Lung microvascular endothelial cell (primary cell): ENCODE data around the gene KCNK16. TPM values are rescaled to one million over a fixed set of nuclear protein-coding genes. Genes with fewer than 3 reads are reported as not detected.
"Not testable (repeated sequence)": the region's sequence is repeated elsewhere in the genome, so short reads cannot be mapped to it uniquely, and the experiment has no call there.

Source experiments
- DNase-seq, 2 donors: peaks; one replicate each; pipeline versions ENCODE4 v3.0.0 to v3.0.0-alpha.2; 2010; ENCODE audit warnings: low read depth in 2 of 2
- total RNA-seq: library from RNA; depleted of rRNA; stranded (reverse); fragments of >200 nt; gene quantifications from 2 replicates; pipeline ENCODE4 v1.2.1, GENCODE V29; 2014

KCNK16 gene
- total RNA-seq, 1 donor from 2014 or later: not detected

DNA sequence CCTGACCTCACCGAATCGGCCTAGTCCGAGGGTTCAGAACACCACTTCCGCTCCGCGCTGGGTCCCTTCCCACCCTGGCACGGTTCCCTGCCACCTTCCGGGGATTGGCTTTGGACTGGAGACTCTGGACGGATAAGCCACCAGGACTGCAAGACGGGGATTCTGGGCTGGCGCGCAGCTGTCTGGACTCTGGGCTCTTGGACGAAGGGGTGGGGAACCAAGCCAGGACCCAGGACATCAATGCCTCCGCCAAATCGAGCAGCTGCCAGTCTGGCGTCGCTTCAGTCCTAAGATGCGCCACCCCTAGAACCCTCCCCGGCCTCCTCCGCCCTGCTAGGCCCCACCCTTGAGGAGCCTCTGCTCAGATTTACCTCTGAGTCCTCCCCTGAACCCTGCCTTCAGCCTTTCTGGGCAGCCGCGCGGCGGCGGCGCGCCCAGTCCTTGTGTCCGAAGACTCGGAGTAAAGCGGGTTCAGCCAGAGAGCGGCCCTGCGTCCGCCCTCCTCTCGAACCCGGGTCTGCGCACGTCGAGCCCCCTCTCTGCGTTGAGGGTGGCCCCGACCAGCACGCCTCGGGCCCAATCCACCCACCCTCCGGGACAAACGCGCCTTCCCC, 9.5 kb downstream of the KCNK16 start:
- DNase-seq: no peak

DNA sequence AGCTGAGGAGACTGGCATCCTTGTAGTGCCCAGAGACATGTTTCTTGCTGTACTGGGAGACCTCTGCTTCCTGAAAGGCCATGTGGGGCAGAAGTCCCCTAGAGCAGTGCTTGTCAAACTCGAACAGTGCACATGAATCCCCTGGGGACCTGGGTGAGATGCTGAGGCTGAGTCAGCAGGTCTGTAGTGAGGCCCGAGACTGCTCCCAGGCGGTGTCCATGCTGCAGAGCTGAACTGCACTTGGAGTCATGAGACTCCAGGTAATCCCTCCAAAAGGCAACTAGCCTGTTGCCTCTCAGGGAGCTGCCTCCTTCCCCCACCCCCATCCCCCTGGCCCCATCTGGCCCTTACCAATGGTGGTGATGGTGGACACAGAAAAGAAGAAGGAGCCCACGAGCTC, 12.0 kb downstream of the KCNK16 start:
- no peak for DNase-seq

DNA sequence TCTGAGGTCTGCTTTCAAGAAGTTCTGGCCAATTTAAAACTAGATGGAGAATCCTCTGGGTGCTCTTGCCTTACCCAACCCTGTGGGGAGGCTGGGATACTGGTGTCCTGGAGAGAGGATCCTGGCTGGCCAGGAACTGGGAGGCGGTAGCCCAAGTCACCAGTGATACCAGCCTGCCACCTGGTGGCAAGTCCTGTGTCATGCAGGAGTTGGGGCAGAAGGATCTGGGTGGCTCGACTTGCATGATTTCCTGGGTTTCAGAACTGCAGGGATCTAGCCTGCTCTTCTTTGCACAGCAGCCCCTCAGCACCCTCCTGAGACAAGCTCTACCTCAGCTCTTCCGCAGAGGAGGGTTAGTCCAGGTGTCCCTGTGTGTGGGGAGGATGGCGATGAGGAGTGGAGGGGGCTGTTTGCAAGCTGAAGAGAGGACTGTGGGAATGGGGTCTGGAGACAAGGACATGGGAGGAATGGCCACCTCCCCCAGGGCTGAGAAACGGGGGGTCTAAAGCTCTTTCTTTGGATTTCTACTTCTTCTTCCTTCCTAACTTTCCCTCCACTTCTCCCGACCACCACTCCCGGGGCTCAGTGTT, 12.5 kb downstream of the KCNK16 start:
- DNase-seq: peak; percentile 71 to 77

DNA sequence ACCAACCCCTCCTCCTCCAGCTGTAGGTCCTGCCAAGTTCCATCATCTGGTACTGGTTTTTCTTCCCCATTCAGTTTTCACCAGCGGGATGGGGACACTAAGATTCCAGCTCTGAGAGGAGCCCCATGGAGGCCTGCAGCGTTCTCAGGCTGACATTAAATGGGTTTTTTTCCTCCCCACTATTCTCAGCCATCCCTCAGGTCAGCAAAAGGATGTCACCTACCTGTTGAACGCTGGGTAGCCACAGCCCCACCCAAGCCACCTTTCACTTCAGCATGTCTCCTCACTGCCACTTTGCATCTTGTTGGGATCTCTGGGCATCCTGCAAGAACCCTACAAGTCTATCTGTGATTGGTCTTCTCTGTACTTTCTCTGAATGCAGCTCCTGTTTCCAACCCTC, 15.0 kb downstream of the KCNK16 start:
- DNase-seq: no peak

DNA sequence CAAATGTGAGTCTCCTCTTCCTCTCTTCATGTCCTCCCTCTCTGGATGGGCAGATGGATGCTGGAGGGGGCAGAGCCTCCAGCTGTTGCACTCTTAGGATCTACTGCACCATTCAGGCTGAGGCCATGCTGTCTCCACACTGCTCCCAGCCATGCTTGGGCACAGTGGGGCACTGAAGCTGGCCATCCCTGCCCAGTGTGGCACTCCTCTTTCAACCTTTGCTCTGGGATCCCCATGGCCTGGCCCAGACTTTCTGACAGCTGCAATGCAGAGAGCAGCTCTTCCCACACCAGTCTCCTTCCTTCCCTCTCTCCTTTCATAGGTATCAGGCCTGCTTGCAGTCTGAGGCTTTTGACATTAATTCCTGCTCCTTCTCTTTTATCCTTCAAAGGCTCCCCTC, 17.6 kb downstream of the KCNK16 start:
- no peak for DNase-seq

DNA sequence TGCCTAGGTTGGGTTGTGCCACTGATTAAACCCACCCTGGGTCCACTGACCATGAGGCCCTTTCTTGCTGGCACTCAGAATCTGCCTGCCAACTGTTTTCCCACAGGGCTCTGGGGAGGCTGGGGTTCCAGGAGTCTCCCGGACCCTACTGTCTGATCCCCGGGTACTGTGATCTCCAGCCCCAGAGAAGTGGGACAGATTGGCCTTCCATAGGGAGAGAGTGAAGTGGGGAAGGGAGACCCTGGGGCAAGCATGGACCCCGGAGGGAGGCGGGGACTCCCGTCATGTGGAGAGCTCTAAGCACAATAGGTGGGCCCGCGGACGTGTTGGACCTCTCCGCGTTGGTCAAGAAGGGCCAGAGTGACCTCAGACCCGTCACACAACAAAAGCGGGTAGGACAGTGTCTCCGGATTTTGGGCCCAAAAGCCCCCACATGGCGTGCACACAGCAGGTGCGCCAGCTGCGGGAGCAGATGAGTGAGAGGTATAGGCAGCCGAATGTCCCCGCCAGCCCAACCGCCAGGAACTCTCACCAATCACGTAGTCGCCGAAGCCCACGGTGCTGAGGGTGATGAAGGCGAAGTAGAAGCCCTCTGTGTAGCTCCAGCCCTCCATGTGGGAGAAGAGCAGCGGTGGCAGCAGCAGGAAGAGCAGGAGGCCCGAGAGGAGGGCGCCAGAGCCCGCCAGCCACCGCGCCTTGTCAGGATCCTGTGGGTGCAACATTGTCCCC, 18.9 kb downstream of the KCNK16 start:
- DNase-seq: no peak

DNA sequence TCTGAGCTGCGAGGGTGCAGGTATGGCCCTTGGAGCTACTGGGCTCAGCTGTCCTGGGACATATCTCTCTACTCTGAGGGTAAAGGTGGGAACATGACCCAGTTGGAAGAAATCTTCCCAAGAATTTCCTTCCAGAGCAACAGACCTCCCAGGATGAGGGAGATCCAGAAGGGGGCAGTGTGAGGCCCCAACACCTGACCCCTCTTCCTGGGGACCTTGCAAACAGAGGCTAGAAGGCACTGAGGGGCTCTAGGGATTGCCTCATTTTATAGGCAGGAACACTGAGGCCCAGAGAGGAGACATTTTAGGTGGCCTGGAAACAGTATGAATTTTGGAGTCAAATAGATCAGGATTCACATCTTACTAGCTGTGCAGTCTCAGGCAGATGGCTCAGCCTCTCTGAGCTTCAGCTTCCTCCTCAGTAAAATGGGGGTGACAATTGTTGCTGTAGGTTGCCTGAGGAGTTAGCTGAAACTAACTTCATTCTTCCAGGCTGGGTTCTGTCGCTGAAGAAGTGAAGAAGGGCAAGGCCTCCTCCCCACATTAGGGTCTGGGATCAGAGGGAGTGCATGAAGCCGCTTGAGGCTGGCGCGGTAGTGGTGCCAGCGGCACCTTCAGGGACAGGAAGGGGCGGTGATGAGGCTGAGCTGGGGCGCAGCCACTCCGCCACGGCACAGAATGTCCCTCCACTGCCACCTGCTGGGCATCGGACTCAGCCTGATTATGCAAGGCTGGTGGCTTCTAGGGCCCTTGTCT, 19.7 kb downstream of the KCNK16 start:
- peak; percentile 67 to 77 for DNase-seq

DNA sequence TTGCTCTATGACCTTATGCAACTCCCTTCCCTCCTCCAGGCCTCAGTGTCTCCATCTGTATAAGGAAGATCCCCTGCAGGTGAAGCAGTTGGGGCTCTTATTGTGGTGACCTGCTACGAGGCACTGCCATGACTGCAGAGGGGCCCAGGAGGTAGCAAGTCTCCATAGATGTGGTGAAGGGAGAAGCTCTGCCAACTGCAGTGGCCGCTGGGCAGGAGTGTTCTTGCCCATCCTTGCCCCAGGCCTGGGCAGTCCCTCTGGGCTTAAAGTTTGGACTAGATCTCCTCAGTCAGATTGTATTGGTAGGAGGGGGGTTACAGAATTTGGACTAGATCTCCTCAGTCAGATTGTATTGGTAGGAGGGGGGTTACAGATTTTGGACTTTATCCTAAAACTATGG, 20.5 kb downstream of the KCNK16 start:
- no peak for DNase-seq

DNA sequence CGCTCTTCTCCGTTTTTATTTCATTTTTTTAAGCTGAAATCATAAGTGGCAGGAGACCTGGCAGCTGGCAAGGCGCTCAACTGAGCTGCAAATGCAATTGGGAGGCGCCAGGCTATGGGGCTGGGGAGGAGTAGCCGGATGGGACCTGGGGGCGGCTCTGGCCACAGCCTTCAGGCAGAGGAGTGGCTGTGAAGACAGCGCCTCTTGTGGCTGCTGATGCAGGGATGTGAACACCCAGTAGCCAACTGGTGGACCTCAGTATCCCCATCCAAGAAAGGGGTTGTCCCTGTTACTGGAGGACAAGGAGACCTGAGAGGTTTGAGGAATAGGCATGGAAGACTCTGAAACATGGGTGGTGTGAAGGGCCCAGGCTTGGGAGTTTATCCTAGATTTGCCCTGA, 20.9 kb downstream of the KCNK16 start:
- DNase-seq: peak; percentile 7 to 13

DNA sequence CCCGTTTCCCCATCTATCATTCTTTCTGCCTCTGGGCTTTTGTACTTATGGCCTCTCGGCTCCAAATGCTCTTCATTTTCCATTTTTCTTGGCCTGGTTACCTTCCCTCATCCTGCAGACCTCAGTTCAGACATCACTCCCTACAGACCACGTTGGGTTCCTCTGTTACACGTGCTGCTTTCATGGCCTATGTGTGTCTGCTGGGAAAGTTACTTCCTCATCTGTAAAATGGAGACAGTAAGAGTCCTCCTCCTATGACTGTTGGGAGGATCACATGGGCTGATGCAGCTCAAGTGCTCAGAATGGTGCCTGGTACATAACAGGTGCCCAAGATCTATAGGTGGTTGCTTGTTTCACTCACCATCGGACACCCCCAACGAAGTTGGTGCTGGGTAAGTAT, 21.8 kb downstream of the KCNK16 start:
- DNase-seq: no peak

DNA sequence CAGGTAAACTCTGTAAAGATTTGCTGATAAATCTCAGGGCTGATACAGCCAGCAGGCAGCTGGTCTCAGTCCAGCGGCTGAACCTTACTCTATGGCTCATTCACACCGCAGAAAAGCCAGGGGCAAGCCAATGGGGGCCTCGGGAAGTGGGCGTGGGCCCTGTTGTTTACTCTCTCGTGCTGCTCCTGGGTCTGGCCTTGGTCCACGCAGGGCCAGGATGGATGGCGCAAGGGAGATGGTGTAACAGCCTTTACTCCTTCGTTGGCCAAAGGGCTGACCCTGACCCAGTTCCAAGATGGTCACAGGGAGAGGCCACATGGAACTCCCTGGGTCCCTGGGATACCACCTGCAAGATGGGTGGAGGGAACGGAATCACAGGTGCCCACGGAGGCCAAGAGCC, 24.4 kb downstream of the KCNK16 start:
- no peak for DNase-seq

DNA sequence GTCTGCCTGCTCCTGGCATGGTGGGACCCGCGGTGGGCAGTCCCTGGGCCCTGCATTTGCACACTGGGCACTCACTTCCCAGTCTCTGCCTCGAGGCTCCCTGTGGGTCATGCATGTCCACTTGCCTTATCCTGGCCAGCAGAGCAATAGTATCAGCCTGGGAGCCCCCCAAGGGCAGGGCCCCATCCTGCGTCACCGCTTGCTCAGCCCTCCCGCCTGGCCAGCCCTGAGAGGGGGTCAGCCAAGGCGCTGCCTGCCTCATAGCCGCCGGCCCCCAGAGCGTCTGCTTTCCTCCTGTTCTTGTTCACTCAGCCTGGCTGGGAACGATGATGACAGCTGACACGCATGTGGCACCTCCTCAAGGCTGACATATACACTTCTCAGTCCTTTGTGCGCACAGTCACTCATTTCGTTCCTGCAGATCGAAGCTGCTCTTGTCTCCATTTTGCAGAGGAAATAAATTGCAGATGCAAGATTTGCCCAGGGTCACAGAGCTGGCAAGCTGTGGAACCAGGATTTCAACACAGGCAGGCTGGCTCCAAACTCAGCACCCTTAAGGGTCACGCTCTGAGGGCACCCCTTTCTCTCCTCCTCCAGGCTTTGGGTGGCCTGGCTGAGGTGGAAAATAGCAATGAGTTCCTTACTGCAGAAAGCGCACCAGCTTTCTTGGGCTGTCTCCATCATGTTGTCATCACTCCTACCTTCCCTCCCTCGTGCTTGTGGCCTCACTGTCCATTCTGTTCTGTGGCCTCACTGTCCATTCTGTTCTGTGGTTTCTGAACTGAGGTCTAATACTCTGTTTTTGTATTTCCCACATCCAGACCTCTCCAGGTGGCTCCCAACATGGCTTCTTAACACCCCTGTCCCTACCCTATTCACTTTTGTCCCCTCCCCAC, 25.5 kb downstream of the KCNK16 start:
- no peak for DNase-seq

DNA sequence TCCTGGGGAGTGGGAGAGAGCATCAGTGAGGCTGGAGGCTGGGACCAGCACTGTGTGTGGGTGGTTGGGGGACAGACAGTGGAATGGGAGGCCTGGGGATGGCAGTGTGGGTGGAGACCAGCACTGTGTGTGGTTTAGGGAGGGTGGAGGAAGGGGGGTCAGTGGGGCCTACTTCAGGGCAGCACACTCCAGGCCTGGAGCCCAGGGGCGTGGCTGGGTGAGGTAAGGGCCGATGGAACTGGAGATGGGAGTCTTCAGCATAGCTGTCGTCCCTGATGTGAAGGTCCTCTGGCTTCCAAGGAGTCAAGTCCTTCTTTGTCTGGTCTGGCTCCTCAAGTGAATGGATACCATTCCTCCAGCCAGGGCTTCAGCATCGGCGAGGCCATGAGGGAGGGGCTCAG, 26.9 kb downstream of the KCNK16 start:
- no peak for DNase-seq

DNA sequence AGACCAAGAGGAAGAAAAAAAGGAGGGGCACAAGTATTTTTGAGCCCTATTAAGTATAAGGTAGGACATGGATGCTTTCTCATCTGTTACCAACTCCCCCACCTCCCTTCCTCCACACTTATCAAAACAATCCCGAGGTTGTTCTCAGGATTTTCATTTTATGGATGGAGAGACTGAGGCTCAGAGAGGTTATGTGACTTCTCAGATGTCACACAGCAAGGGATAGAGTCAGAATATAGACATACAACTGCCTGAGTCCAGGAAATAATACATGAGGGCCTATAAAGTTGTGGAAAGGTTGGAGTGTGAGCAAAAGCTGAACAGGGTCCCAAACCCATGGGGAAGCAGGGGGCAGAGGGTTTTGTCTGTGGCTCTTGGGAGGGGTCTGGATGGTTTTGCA, 27.6 kb downstream of the KCNK16 start:
- no peak for DNase-seq

DNA sequence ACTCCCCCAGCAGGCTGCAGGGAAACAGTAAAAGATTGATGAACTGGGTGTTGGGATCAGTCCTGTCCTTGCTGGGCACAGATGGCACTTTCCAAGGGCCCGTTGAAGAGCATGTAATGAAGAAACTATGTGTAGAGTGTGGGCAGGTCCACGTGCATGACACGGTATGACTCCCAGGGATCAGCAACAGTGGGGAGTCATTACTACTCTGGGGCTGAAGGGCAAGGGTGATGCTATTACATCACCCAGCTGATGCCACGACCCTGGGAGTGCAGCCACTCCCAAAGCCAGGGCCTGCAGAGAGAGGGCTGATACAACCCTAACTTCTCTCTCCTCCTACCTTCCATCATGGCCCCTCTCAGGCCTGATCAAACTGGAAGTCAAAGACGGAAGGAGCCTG, 28.4 kb downstream of the KCNK16 start:
- DNase-seq: no peak

DNA sequence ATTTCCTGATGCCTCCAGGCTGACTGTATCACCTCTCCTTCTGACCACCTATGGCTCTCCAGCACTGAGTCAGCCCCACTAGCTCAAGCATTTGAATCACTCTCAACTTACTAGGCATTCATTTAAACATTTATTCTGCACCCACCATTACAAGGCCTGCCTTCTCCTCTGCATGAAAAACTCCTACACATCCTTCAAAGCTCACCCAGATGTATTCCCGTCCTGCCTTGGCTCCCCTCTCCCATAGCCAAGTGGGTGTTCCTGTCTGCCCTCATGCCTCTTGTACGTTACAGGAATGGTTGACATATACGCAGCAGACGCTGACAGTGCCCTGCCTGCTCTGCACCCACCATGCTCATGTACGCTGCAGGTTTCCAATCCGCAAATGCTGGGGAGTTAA, 29.9 kb downstream of the KCNK16 start:
- no peak for DNase-seq

DNA sequence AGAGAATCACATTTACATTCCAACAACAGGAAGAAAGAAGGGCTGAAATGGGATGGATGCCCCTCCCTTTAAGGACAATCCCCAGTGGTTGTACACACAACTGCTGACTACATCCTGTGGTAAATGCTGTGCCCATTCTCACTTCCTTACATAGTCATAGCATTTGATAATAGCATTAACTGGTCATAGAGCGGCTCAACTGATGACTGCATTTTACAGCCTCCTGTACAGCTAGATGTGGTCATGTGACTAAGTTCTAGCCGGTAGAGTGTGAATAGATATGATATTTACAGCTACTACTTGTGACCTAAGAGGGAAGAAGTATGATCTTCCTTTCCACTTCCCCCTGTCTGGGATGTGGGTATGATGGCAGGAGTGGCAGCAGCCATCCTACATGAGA, 33.0 kb downstream of the KCNK16 start:
- DNase-seq: no peak

DNA sequence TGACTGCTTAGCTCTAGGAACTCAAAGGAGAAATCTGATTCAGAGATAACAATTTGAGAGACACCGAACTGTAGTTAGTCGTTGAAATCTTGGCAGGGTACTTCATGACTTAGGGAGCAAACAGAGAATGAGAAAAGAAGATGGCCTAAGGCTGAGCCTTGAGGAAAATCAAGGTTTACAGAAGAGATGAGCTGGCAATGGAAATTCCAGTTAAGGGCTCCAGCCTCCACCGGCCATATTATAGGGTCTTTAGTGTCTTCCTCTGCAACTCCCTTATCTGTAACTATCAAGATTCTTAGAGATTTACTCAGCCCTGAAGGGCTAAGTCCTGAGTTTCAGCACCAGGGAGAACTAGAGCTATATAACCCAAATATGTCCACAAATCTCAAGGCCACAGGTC, 34.9 kb downstream of the KCNK16 start:
- DNase-seq: no peak

DNA sequence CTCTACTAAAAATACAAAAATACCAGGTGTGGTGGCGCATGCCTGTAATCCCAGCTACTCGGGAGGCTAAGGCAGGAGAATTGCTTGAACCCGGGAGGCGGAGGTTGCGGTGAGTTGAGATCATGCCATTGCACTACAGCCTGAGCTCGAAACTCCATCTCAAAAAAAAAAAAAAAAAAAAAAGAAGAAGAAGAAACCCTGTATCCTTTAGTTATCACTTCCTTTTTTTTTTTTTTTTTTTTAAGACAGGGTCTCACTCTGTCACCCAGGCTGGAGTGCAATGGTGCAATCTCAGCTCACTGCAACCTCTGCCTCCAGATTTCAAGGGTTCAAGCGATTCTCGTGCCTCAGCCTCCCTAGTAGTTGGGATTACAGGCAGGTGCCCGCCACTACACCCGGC, 35.9 kb downstream of the KCNK16 start:
- DNase-seq: not testable (repeated sequence)

DNA sequence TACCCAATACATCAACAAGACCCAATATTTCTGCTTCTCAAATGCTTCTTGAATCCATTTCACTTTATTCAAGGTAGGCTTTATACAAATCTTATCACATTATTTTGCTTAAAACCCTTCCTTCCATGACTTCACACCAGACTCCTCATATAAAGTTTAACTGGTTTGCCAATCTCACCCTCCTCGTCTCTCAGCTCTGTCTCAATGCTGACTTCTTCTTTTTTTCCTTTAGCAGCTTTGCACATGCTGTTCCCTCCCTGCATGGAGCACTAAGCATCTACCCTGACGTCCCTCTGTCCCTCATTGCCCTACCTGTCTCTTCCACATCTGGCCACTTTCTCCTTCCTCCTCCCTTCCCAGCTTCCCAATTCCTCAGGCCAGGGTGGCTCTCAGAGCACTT, 39.7 kb downstream of the KCNK16 start:
- no peak for DNase-seq

DNA sequence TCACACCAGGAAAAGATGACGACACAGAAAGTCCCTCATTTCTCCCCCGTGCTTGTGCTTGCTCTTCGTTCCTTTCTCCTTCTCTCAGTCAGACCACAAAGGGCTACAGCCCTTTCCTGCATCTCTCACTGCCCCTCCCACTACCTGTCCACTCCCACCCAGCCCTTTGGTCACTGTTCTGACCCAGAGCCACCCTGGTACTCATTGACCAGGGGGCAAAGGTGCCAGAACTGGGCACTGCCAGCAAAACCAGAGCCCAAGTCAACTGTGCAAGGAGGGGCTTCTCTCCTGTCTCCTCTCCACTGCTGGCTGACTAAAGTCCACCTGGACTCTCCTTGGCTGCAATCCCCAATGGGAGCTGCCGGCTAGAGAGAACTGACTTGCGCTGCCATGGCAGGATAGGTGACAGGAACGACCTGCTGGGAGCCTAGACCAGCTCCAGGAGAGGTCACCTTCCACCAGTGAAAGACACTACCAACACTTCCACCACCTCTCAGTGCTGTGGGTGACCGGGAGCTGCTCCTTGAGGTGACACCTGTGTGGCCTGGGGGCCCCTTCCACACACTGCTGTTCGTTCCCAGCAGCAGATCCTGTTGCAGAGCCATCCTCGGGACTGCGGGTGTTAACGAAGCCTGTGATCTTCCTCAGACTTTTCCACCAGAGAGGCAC, 41.1 kb downstream of the KCNK16 start:
- no peak for DNase-seq
